Spinal cord (tissue), 10 donors: ENCODE results near the gene MACROD2. TPM values are rescaled to one million over a fixed set of nuclear protein-coding genes. Genes with fewer than 3 reads are reported as not detected.

Source experiments
- DNase-seq, 6 donors: peaks; one replicate each; pipeline versions ENCODE4 v3.0.0 to v3.0.0-alpha.2; 2013 to 2015; ENCODE audit warnings: low spot score in 6 of 6, low read depth in 4 of 6
- H3K27ac ChIP-seq: one replicate; pipeline ENCODE4 v1.5.1; 2013; ENCODE audit warnings: low read depth, low read length, control low read depth
- H3K27me3 ChIP-seq: one replicate; pipeline ENCODE4 v1.6.1; 2013; ENCODE audit warnings: low read length; ENCODE audit not compliant: control insufficient read depth, insufficient read depth
- H3K36me3 ChIP-seq: one replicate; pipeline ENCODE4 v1.6.1; 2013; ENCODE audit warnings: low read length; ENCODE audit not compliant: control insufficient read depth, insufficient read depth
- H3K4me1 ChIP-seq: one replicate; pipeline ENCODE4 v1.6.1; 2013; ENCODE audit warnings: low read length; ENCODE audit not compliant: control insufficient read depth, insufficient read depth
- H3K4me3 ChIP-seq: one replicate; pipeline ENCODE4 v1.5.1; 2013; ENCODE audit warnings: low read depth, low read length, control low read depth
- H3K9me3 ChIP-seq: one replicate; pipeline ENCODE4 v1.6.1; 2013; ENCODE audit warnings: low read length; ENCODE audit not compliant: control insufficient read depth, insufficient read depth
- WGBS: methylation state at CpG from one replicate; pipeline ENCODE4 v1.1.5; 2013; ENCODE audit warnings: missing lambda C conversion rate; ENCODE audit not compliant: insufficient coverage; 5-methylcytosine and 5-hydroxymethylcytosine counted together
- polyA plus RNA-seq, 2 donors: library from polyadenylated mRNA; unstranded; fragments of 120-200 nt; gene quantifications; one replicate each; pipeline ENCODE4 v1.2.1, GENCODE V29; 2013; ENCODE audit not compliant: insufficient read length in 2 of 2
- total RNA-seq, 2 donors: library from RNA; depleted of rRNA in 1 of 2; stranded (reverse); fragments of 120-200 nt in 1 of 2; fragments of >200 nt in 1 of 2; gene quantifications; one replicate each; pipeline versions ENCODE4 v1.2.3 to v1.2.4, GENCODE V29; 2013 to 2014
- donor health status: healthy.

MACROD2 gene
- total and polyA plus RNA-seq, 4 donors = 16.2 to 34.0 (median 23.6) TPM

- no peaks in the 10 kb centered on the region for H3K27me3 ChIP-seq
- DNase-seq = no peak
- H3K36me3 ChIP-seq = no peaks in the 10 kb centered on the region
These were observed 955.3 kb downstream of the MACROD2 start for GRCh38 chr20:14950633-14951032.

GRCh38 chr20:14951105-14951504 lies 955.8 kb downstream of the MACROD2 start:
- H3K4me1 ChIP-seq = no peaks in the 10 kb centered on the region
- H3K36me3 ChIP-seq = no peaks in the 10 kb centered on the region
- H3K27me3 ChIP-seq = no peaks in the 10 kb centered on the region
- no peak overlapping the region for H3K4me3 ChIP-seq
- H3K9me3 ChIP-seq = no peaks in the 10 kb centered on the region
- no peak for DNase-seq
- WGBS = no CpG with 5 or more reads among the region's 1 CpG
- no peak overlapping the region for H3K27ac ChIP-seq

More at GRCh38 chr20:14950633-14951032, 955.3 kb downstream of the MACROD2 start:
- no peak overlapping the region for H3K4me3 ChIP-seq
- no peaks in the 10 kb centered on the region for H3K4me1 ChIP-seq
- H3K27ac ChIP-seq = no peak overlapping the region
- WGBS = 75% methylated on average over 1 of the region's 1 CpG
- no peaks in the 10 kb centered on the region for H3K9me3 ChIP-seq

- Histone ChIP-seq H3K36me3 (no peaks in the 10 kb centered on the region), H3K27me3 (no peaks in the 10 kb centered on the region), H3K27ac (no peak overlapping the region), H3K4me1 (no peaks in the 10 kb centered on the region), H3K9me3 (no peaks in the 10 kb centered on the region), H3K4me3 (no peak overlapping the region)
- WGBS = 67% methylated on average over 1 of the region's 3 CpGs
- no peak for DNase-seq
These were observed 956.5 kb downstream of the MACROD2 start for GRCh38 chr20:14951707-14952418.

GRCh38 chr20:14953736-14954135 lies 958.4 kb downstream of the MACROD2 start:
- no peak overlapping the region for H3K27ac ChIP-seq
- no peak for DNase-seq
- no peaks in the 10 kb centered on the region for H3K9me3 ChIP-seq
- no peaks in the 10 kb centered on the region for H3K4me1 ChIP-seq
- WGBS = no CpG with 5 or more reads among the region's 2 CpGs
- H3K4me3 ChIP-seq = no peak overlapping the region
- H3K36me3 ChIP-seq = no peaks in the 10 kb centered on the region
- no peaks in the 10 kb centered on the region for H3K27me3 ChIP-seq

GRCh38 chr20:14955399-14955798 lies 960.1 kb downstream of the MACROD2 start:
- Histone ChIP-seq H3K27me3 (no peaks in the 10 kb centered on the region), H3K4me1 (no peaks in the 10 kb centered on the region), H3K4me3 (no peak overlapping the region), H3K36me3 (no peaks in the 10 kb centered on the region), H3K27ac (no peak overlapping the region), H3K9me3 (no peaks in the 10 kb centered on the region)
- DNase-seq = no peak
- WGBS = no CpG with 5 or more reads among the region's 4 CpGs

GRCh38 chr20:14956026-14956425 lies 960.7 kb downstream of the MACROD2 start:
- Histone ChIP-seq H3K4me1 (no peaks in the 10 kb centered on the region), H3K4me3 (no peak overlapping the region), H3K27ac (no peak overlapping the region), H3K9me3 (no peaks in the 10 kb centered on the region), H3K27me3 (no peaks in the 10 kb centered on the region), H3K36me3 (no peaks in the 10 kb centered on the region)
- DNase-seq = no peak
- WGBS = no CpG with 5 or more reads among the region's 3 CpGs

- no peak for DNase-seq
- H3K4me3 ChIP-seq = no peak overlapping the region
- no peak overlapping the region for H3K27ac ChIP-seq
- H3K27me3 ChIP-seq = no peaks in the 10 kb centered on the region
- H3K4me1 ChIP-seq = no peaks in the 10 kb centered on the region
- H3K9me3 ChIP-seq = no peaks in the 10 kb centered on the region
- 80% methylated on average over 2 of the region's 5 CpGs for WGBS
- H3K36me3 ChIP-seq = no peaks in the 10 kb centered on the region
These were observed 961.2 kb downstream of the MACROD2 start for GRCh38 chr20:14956538-14956937.

- Histone ChIP-seq H3K36me3 (no peaks in the 10 kb centered on the region), H3K9me3 (no peaks in the 10 kb centered on the region), H3K4me3 (no peak overlapping the region), H3K27me3 (no peaks in the 10 kb centered on the region), H3K4me1 (no peaks in the 10 kb centered on the region), H3K27ac (no peak overlapping the region)
- WGBS = 50% methylated on average over 3 of the region's 4 CpGs
- peak in 1 of 6 donors; percentile 37 for DNase-seq
These were observed 962.1 kb downstream of the MACROD2 start for GRCh38 chr20:14957402-14957801.

GRCh38 chr20:14958626-14959025 lies 963.3 kb downstream of the MACROD2 start:
- no peaks in the 10 kb centered on the region for H3K4me1 ChIP-seq
- no peaks in the 10 kb centered on the region for H3K27me3 ChIP-seq
- no peak for DNase-seq
- H3K36me3 ChIP-seq = no peaks in the 10 kb centered on the region
- no peak overlapping the region for H3K4me3 ChIP-seq
- no peak overlapping the region for H3K27ac ChIP-seq
- H3K9me3 ChIP-seq = no peaks in the 10 kb centered on the region
